ENCODE results near the gene SUPT7L. TPM values are rescaled to one million over a fixed set of nuclear protein-coding genes. Genes with fewer than 3 reads are reported as not detected.
"Not testable (repeated sequence)": the region's sequence is repeated elsewhere in the genome, so short reads cannot be mapped to it uniquely, and the experiment has no call there.

SUPT7L gene
- total and polyA plus RNA-seq, 3 experiments from 2014 or later = 24.6 to 33.6 (median 31.1) TPM

DNA sequence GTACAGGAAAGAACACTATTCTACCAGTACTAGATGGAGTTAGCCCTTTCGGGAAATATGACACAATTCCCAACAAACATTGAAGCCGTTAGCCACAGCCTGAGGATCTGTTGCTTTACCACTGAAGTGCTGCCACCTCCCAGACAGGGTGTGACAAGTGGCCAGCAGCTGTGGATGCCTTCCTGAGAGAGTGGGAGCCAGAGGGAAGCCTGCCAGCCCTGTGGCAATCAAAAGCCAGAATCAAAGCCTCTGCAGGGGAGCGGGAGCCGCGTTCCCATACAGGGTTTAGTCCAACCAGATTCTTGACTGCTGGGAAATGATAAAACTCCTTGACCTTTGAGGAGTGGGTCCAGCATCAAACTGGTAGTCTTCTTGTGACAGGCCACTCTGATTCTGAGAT is 38.3 kb upstream of the SUPT7L start:
- H3K4me3 Mint-ChIP-seq = no peak overlapping the region
- no peak for DNase-seq
- no peaks in the 10 kb centered on the region for H3K36me3 ChIP-seq (ENCODE audit: insufficient read depth, low read length)

DNA sequence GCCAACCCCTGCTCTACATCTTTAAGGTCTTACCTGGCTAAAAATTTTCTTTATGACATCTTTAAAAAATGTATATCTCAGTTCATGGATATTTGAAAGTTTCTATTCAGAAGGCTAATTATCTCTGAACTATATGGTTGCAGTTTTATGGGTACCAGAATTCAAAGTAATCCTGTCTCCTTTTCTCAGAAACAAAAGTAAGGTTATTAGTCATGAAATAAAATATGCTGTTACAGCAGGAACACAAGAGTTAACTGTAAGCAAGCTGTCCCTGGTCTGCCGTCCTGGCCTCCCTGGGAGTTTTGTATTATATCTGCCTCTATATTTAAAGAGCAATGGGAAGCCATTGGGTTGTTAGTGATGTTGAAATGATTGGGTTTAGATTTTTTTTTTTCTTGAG is 34.2 kb upstream of the SUPT7L start:
- Mint-ChIP-seq H3K27ac (peak overlapping the region in 1 of 8 donors; percentile 15), H3K4me1 (no peaks in the 10 kb centered on the region), H3K36me3 (peaks cover 11 to 41% (median 15%) of the 10 kb centered on the region in 3 donors), H3K4me3 (no peak overlapping the region), H3K9me3 (no peaks in the 10 kb centered on the region), H3K27me3 (no peaks in the 10 kb centered on the region)
- DNase-seq = no peak
- CTCF ChIA-PET = interaction anchor here (0.8 to 3.0 kb wide), 2 partner anchors 14 to 966 kb away, joined by 3 to 11 read pairs; no protein-coding TSS in a partner anchor
- peaks cover 8% of the 10 kb centered on the region for H3K36me3 ChIP-seq (ENCODE audit: insufficient read depth, low read length)
- H3K4me3 ChIP-seq (ENCODE audit: low read length) = no peak overlapping the region
- no peaks in the 10 kb centered on the region for H3K27me3 ChIP-seq (ENCODE audit: insufficient read depth, low read length, poor library complexity, severe bottlenecking)
- no peak overlapping the region for H3K27ac ChIP-seq (ENCODE audit: low read depth, low read length)
- POLR2A ChIA-PET = no interaction called here
- no peaks in the 10 kb centered on the region for H3K4me1 ChIP-seq (ENCODE audit: insufficient read depth, low read length)
- H3K9me3 ChIP-seq (ENCODE audit: low read length) = no peaks in the 10 kb centered on the region

More for the DNA sequence above, 38.3 kb upstream of the SUPT7L start:
- Mint-ChIP-seq H3K9me3 (no peaks in the 10 kb centered on the region), H3K4me1 (peaks cover 4 to 6% (median 4%) of the 10 kb centered on the region in 3 donors), H3K36me3 (peaks cover 5 to 12% (median 6%) of the 10 kb centered on the region in 3 donors), H3K27ac (no peak overlapping the region), H3K27me3 (no peaks in the 10 kb centered on the region)
- no peak overlapping the region for H3K4me3 ChIP-seq (ENCODE audit: low read length)
- ChIA-PET POLR2A (no interaction called here), CTCF (no interaction called here)
- no peaks in the 10 kb centered on the region for H3K9me3 ChIP-seq (ENCODE audit: low read length)
- no peaks in the 10 kb centered on the region for H3K27me3 ChIP-seq (ENCODE audit: insufficient read depth, low read length, poor library complexity, severe bottlenecking)
- H3K27ac ChIP-seq (ENCODE audit: low read depth, low read length) = no peak overlapping the region
- H3K4me1 ChIP-seq (ENCODE audit: insufficient read depth, low read length) = peaks cover 6% of the 10 kb centered on the region

DNA sequence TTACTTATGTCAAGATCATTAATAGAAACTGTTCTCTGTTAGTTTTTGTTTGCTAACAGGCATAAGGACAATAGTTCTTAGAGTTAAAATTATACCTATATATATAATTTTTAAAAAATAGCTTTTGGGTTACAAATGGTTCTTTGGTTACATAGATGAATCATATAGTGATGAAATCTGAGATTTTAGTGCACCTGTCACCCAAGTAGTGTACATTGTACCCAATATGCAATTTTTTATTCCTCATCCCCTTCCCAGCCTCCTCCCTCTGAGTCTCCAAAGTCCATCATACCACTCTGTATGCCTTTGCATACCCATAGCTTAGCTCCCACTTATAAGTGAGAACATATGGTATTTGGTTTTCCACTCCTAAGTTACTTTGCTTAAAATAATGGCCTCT is 26.6 kb upstream of the SUPT7L start:
- peaks cover 15% of the 10 kb centered on the region for H3K36me3 ChIP-seq (ENCODE audit: insufficient read depth, low read length)
- H3K9me3 ChIP-seq (ENCODE audit: low read length) = no peaks in the 10 kb centered on the region
- no peak for DNase-seq
- H3K4me3 Mint-ChIP-seq = no peak overlapping the region
- H3K9me3 Mint-ChIP-seq = no peaks in the 10 kb centered on the region
- no peak overlapping the region for H3K27ac ChIP-seq (ENCODE audit: low read depth, low read length)
- H3K27me3 Mint-ChIP-seq = no peaks in the 10 kb centered on the region
- no peak overlapping the region for H3K4me3 ChIP-seq (ENCODE audit: low read length)
- H3K36me3 Mint-ChIP-seq = peaks cover 9 to 65% (median 11%) of the 10 kb centered on the region in 3 donors
- H3K4me1 Mint-ChIP-seq = peaks cover 10 to 13% (median 13%) of the 10 kb centered on the region in 3 donors
- no peak overlapping the region for H3K27ac Mint-ChIP-seq
- POLR2A ChIA-PET = no interaction called here
- no peaks in the 10 kb centered on the region for H3K27me3 ChIP-seq (ENCODE audit: insufficient read depth, low read length, poor library complexity, severe bottlenecking)
- CTCF ChIA-PET = interaction anchor here (1.3 kb wide), 1 partner anchor 14 kb away, joined by 5 read pairs; no protein-coding TSS in a partner anchor
- peaks cover 11% of the 10 kb centered on the region for H3K4me1 ChIP-seq (ENCODE audit: insufficient read depth, low read length)

DNA sequence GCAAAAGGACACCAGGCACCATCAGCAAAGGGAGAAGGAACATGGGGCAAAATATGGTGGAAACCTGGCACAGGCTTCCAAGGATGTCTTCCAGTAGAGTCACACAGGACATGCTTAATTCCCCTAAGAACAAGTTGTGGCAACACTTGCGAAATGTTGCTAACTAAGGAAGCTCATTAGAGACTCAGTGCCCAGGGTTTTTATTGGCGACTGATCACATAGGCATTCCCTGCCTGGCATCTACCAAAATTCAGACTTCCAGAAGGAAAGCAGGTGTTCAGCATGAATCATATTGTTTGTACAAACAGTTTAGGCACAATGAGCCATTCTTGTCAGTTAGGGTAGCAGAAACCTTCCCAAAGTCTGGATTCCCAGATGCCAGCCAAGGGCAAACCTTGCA is 26.0 kb upstream of the SUPT7L start:
- CTCF ChIA-PET = interaction anchor here (1.3 kb wide), 1 partner anchor 14 kb away, joined by 5 read pairs; no protein-coding TSS in a partner anchor
- H3K4me1 Mint-ChIP-seq = peaks cover 16 to 19% (median 19%) of the 10 kb centered on the region in 3 donors
- no peak overlapping the region for H3K27ac ChIP-seq (ENCODE audit: low read depth, low read length)
- H3K27ac Mint-ChIP-seq = peak overlapping the region in 1 of 8 donors; percentile 94
- no peak overlapping the region for H3K4me3 Mint-ChIP-seq
- H3K4me1 ChIP-seq (ENCODE audit: insufficient read depth, low read length) = peaks cover 17% of the 10 kb centered on the region
- H3K4me3 ChIP-seq (ENCODE audit: low read length) = no peak overlapping the region
- H3K36me3 ChIP-seq (ENCODE audit: insufficient read depth, low read length) = peaks cover 16% of the 10 kb centered on the region
- no peaks in the 10 kb centered on the region for H3K27me3 Mint-ChIP-seq
- no peaks in the 10 kb centered on the region for H3K9me3 ChIP-seq (ENCODE audit: low read length)
- POLR2A ChIA-PET = no interaction called here
- H3K9me3 Mint-ChIP-seq = no peaks in the 10 kb centered on the region
- H3K36me3 Mint-ChIP-seq = peaks cover 9 to 65% (median 11%) of the 10 kb centered on the region in 3 donors
- H3K27me3 ChIP-seq (ENCODE audit: insufficient read depth, low read length, poor library complexity, severe bottlenecking) = no peaks in the 10 kb centered on the region
- DNase-seq = no peak

DNA sequence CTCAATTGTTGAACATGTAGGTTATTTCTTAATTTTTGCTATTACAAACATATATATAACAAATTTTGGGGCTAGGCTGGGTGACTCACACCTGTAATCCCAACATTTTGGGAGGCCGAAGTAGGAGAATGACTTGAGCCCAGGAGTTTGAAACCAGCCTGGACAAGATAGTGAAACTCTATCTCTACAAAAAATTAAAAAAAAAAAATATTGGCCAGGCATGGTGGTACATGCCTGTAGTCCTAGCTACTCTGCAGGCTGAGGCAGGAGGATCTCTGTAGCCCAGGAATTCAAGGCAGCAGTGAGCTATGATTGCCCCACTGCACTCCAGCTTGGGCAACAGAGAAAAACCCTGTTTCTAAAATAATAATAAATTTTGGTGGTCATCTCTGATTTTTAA is 23.8 kb upstream of the SUPT7L start:
- H3K4me3 ChIP-seq (ENCODE audit: low read length) = no peak overlapping the region
- Mint-ChIP-seq H3K4me3 (no peak overlapping the region), H3K36me3 (peaks cover 9 to 64% (median 9%) of the 10 kb centered on the region in 3 donors), H3K9me3 (no peaks in the 10 kb centered on the region), H3K27me3 (no peaks in the 10 kb centered on the region), H3K27ac (peak overlapping the region in 2 of 8 donors; percentile 46 to 63), H3K4me1 (peaks cover 26 to 31% (median 31%) of the 10 kb centered on the region in 3 donors)
- CTCF ChIA-PET = no interaction called here
- no peak for DNase-seq
- H3K9me3 ChIP-seq (ENCODE audit: low read length) = no peaks in the 10 kb centered on the region
- no peak overlapping the region for H3K27ac ChIP-seq (ENCODE audit: low read depth, low read length)
- POLR2A ChIA-PET = no interaction called here
- H3K27me3 ChIP-seq (ENCODE audit: insufficient read depth, low read length, poor library complexity, severe bottlenecking) = no peaks in the 10 kb centered on the region
- H3K4me1 ChIP-seq (ENCODE audit: insufficient read depth, low read length) = peaks cover 24% of the 10 kb centered on the region
- H3K36me3 ChIP-seq (ENCODE audit: insufficient read depth, low read length) = peaks cover 21% of the 10 kb centered on the region

DNA sequence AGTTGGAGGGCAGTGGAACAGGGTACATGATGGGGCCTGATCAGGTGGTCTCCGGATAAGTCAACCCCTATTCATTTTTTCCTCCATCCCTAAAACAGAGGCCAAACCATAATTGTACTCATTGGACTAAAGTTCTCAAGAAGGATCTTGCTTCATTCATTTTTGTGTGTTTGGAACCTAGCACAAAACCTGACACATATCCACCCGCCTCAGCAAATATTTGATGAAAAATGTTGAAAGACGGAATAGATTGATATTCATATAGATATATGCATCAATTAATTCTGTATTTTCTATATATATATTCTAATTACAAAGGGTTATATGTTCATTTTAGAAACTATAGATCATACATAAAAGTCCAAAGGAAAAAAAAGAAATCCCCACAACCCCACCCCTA is 22.2 kb upstream of the SUPT7L start:
- Histone ChIP-seq H3K4me3 (ENCODE audit: low read length) (no peak overlapping the region), H3K9me3 (ENCODE audit: low read length) (no peaks in the 10 kb centered on the region), H3K27ac (ENCODE audit: low read depth, low read length) (no peak overlapping the region), H3K36me3 (ENCODE audit: insufficient read depth, low read length) (peaks cover 21% of the 10 kb centered on the region), H3K4me1 (ENCODE audit: insufficient read depth, low read length) (peaks cover 24% of the 10 kb centered on the region), H3K27me3 (ENCODE audit: insufficient read depth, low read length, poor library complexity, severe bottlenecking) (no peaks in the 10 kb centered on the region)
- Mint-ChIP-seq H3K27me3 (peaks cover 0 to 1% of the 10 kb centered on the region in 2 donors), H3K4me1 (peaks cover 26 to 31% (median 31%) of the 10 kb centered on the region in 3 donors), H3K9me3 (no peaks in the 10 kb centered on the region), H3K4me3 (peak overlapping the region in 3 of 7 donors; percentile 49 to 73 (median 64)), H3K36me3 (peaks cover 0 to 67% (median 9%) of the 10 kb centered on the region in 3 donors), H3K27ac (peak overlapping the region; percentile 6 to 98 (median 84))
- POLR2A ChIA-PET = no interaction called here
- CTCF ChIA-PET = interaction anchor here (3.7 kb wide), 1 partner anchor 18 kb away, joined by 16 read pairs; no protein-coding TSS in a partner anchor
- no peak for DNase-seq

DNA sequence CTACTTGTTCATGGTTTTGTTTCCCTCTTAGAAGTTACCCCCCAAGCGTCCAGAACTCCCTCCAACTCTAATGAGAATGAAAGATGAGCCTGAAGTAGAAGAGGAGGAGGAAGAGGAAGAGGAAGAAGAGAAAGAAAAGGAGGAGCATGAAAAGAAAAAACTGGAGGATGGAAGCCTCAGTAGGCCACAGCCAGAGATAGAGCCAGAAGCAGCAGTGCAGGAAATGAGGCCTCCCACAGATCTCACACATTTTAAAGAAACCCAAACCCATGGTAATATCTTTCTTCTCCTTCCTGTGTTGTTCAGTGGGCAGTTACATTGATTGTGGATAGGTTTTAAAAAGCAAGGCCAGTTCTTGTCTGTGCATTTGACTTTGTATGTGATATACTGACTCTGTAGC is 21.6 kb upstream of the SUPT7L start:
- peaks cover 0 to 68% (median 8%) of the 10 kb centered on the region in 3 donors for H3K36me3 Mint-ChIP-seq
- H3K27ac Mint-ChIP-seq = peak overlapping the region; percentile 6 to 98 (median 84)
- H3K27me3 Mint-ChIP-seq; H3K9me3 Mint-ChIP-seq; H3K9me3 ChIP-seq (ENCODE audit: low read length); H3K4me3 ChIP-seq (ENCODE audit: low read length); H3K27me3 ChIP-seq (ENCODE audit: insufficient read depth, low read length, poor library complexity, severe bottlenecking); POLR2A ChIA-PET; H3K27ac ChIP-seq (ENCODE audit: low read depth, low read length): not testable (repeated sequence)
- DNase-seq = peak in 1 of 5 donors; percentile 31
- CTCF ChIA-PET = interaction anchor here (1.5 to 3.7 kb wide), 7 partner anchors 10 to 525 kb away, joined by 3 to 28 read pairs (median 11); partner anchors contain the start of genes SLC4A1AP and SUPT7L
- peaks cover 26 to 31% (median 31%) of the 10 kb centered on the region in 3 donors for H3K4me1 Mint-ChIP-seq
- peaks cover 21% of the 10 kb centered on the region for H3K36me3 ChIP-seq (ENCODE audit: insufficient read depth, low read length)
- peaks cover 24% of the 10 kb centered on the region for H3K4me1 ChIP-seq (ENCODE audit: insufficient read depth, low read length)
- peak overlapping the region in 6 of 7 donors; percentile 25 to 73 (median 56) for H3K4me3 Mint-ChIP-seq

DNA sequence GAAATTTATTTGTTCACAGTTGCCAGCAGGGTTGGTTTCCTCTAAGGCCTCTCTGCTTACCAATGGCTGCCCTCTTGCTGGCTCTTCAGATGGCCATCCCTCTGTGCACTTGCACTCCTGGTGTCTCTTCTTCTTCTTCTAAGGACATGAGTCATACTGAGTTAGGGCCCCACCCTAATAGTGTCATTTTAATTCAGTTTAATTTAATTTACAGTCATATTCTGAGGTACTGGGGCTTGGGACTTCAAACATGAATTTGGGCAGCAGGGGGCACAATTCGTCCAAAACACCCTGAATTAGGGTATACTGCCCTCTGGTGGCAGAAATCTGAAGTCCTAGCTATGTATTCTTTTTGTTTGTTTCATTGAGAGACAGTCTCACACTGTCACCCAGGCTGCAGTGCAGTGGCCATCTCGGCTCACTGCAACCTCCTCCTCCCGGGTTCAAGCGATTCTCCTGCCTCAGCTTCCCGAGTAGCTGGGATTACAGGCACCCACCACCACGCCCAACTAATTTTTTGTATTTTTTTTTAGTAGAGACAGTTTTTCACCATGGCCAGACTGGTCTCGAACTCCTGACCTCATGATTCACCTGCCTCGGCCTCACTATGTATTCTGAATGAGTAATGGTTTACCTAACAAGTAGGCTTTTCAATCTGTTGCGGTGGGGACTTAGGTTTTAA is 20.1 kb upstream of the SUPT7L start:
- Histone ChIP-seq H3K9me3 (ENCODE audit: low read length) (no peaks in the 10 kb centered on the region), H3K4me1 (ENCODE audit: insufficient read depth, low read length) (peaks cover 24% of the 10 kb centered on the region), H3K36me3 (ENCODE audit: insufficient read depth, low read length) (peaks cover 20% of the 10 kb centered on the region), H3K4me3 (ENCODE audit: low read length) (no peak overlapping the region), H3K27me3 (ENCODE audit: insufficient read depth, low read length, poor library complexity, severe bottlenecking) (no peaks in the 10 kb centered on the region), H3K27ac (ENCODE audit: low read depth, low read length) (peak overlapping the region; percentile 1)
- ChIA-PET POLR2A (interaction anchor here (1.0 kb wide), 1 partner anchor 20 kb away, joined by 3 read pairs; the partner anchor contains the start of genes SLC4A1AP and SUPT7L), CTCF (interaction anchor here (0.5 to 3.7 kb wide), 30 partner anchors 9 to 770 kb away, joined by 3 to 28 read pairs (median 4); partner anchors contain the start of genes PPM1G, SLC4A1AP and SUPT7L)
- H3K27me3 Mint-ChIP-seq = peaks cover 0 to 1% of the 10 kb centered on the region in 2 donors
- H3K4me1 Mint-ChIP-seq = peaks cover 26 to 31% (median 31%) of the 10 kb centered on the region in 3 donors
- peak; percentile 78 to 85 (median 82) for DNase-seq
- peaks cover 0 to 73% (median 10%) of the 10 kb centered on the region in 3 donors for H3K36me3 Mint-ChIP-seq
- H3K9me3 Mint-ChIP-seq = no peaks in the 10 kb centered on the region
- peak overlapping the region in 6 of 7 donors; percentile 30 to 82 (median 59) for H3K4me3 Mint-ChIP-seq
- peak overlapping the region; percentile 79 to 99 (median 94) for H3K27ac Mint-ChIP-seq
